SU-DHL-6 (cell line): ENCODE results near the gene SC5D.

Source experiments
- EZH2phosphoT487 ChIP-seq: fragments of 200-600 bp; sonication (generic), shearing (Covaris generic); conservative IDR thresholded peaks from 2 replicates; pipeline ENCODE4 v1.6.1; 2018; ENCODE audit warnings: mild to moderate bottlenecking, antibody characterized with exemption, low read length, moderate library complexity, mixed read lengths
- TF ChIP-seq, protein P1 (sequence below): fragments of 200-600 bp; sonication (generic); IDR thresholded peaks from one replicate; pipeline ENCODE4 v1.5.1; 2017; ENCODE audit warnings: antibody characterized with exemption, mild to moderate bottlenecking, low read length, moderate library complexity; ENCODE audit not compliant: insufficient read depth, poor library complexity, severe bottlenecking

DNA sequence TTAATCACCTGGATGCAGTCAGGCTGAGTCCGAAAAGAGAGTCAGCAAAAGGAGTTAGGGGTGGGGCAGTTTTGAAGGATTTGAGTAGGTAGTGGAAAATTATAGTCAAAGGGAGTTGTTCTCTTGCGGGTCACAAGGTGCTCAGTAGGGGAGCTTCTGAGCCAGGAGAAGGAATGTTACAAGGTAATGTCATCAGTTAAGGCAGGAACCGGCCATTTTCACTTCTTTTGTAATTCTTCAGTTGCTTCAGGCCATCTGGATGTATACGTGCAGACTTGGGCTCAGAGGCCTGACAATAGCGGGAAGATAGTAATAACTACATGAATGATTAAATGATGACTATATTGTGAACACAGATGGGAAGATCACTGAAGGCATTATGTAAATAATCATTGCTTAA is 6.2 kb downstream of the SC5D start:
- TF ChIP-seq, protein P1, sequence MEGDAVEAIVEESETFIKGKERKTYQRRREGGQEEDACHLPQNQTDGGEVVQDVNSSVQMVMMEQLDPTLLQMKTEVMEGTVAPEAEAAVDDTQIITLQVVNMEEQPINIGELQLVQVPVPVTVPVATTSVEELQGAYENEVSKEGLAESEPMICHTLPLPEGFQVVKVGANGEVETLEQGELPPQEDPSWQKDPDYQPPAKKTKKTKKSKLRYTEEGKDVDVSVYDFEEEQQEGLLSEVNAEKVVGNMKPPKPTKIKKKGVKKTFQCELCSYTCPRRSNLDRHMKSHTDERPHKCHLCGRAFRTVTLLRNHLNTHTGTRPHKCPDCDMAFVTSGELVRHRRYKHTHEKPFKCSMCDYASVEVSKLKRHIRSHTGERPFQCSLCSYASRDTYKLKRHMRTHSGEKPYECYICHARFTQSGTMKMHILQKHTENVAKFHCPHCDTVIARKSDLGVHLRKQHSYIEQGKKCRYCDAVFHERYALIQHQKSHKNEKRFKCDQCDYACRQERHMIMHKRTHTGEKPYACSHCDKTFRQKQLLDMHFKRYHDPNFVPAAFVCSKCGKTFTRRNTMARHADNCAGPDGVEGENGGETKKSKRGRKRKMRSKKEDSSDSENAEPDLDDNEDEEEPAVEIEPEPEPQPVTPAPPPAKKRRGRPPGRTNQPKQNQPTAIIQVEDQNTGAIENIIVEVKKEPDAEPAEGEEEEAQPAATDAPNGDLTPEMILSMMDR: no peak
- no peak for TF ChIP-seq EZH2phosphoT487
